HL-60/S4 (cell line): ENCODE results near the gene AAGAB.
"Not testable (repeated sequence)": the region's sequence is repeated elsewhere in the genome, so short reads cannot be mapped to it uniquely, and the experiment has no call there.

ENCODE experiments used
- in situ Hi-C: fragments of 300-500 bp; cut with MboI; formaldehyde crosslinking; loops from 2 replicates; pipeline ENCODE4 v1.14.3; 2022; ENCODE audit warnings: low sequenced_read_pairs

The AAGAB gene

GRCh38 chr15:67254238-67255175 is at the start of gene AAGAB, which contains the start of gene IQCH:
Gene AAGAB (minus strand): TSS chr15:67254661. CDS start chr15:67254631, 30 bp downstream.
Gene IQCH (plus strand): TSS chr15:67254786. CDS start chr15:67254897, 111 bp downstream.
- in situ Hi-C loops, result no loop called here

GRCh38 chr15:67303490-67304363 is 49.3 kb upstream of the AAGAB start:
- in situ Hi-C loops, result loop anchor here (5.0 kb wide), 1 partner anchor 356 kb away; no protein-coding TSS in a partner anchor

- in situ Hi-C loops, result loop anchor here (5.0 kb wide), 1 partner anchor 353 kb away; no protein-coding TSS in a partner anchor
Observed at GRCh38 chr15:67300266-67301025, 46.0 kb upstream of the AAGAB start.

- in situ Hi-C loops, result no loop called here
Observed at GRCh38 chr15:67296684-67297083, 42.2 kb upstream of the AAGAB start.

GRCh38 chr15:67296188-67296587 is 41.7 kb upstream of the AAGAB start:
- in situ Hi-C loops, result no loop called here

GRCh38 chr15:67290319-67290718 is 35.9 kb upstream of the AAGAB start:
- in situ Hi-C loops, result no loop called here

- in situ Hi-C loops, result not testable (repeated sequence)
Observed at GRCh38 chr15:67286400-67286799, 31.9 kb upstream of the AAGAB start.

- in situ Hi-C loops, result not testable (repeated sequence)
Observed at GRCh38 chr15:67285625-67286024, 31.2 kb upstream of the AAGAB start.

- in situ Hi-C loops, result no loop called here
Observed at GRCh38 chr15:67281714-67282113, 27.3 kb upstream of the AAGAB start.

GRCh38 chr15:67280217-67280616 is 25.8 kb upstream of the AAGAB start:
- in situ Hi-C loops, result no loop called here

GRCh38 chr15:67276666-67277065 is 22.2 kb upstream of the AAGAB start:
- in situ Hi-C loops, result no loop called here

- in situ Hi-C loops, result no loop called here
Observed at GRCh38 chr15:67274236-67274635, 19.8 kb upstream of the AAGAB start.

- in situ Hi-C loops, result no loop called here
Observed at GRCh38 chr15:67267951-67268941, 13.8 kb upstream of the AAGAB start.

GRCh38 chr15:67267440-67267839 is 13.0 kb upstream of the AAGAB start:
- in situ Hi-C loops, result no loop called here

- in situ Hi-C loops, result no loop called here
Observed at GRCh38 chr15:67266870-67267269, 12.4 kb upstream of the AAGAB start.

- in situ Hi-C loops, result no loop called here
Observed at GRCh38 chr15:67259806-67260205, 5.3 kb upstream of the AAGAB start.

GRCh38 chr15:67259379-67259778 is 4.9 kb upstream of the AAGAB start:
- in situ Hi-C loops, result no loop called here

GRCh38 chr15:67258412-67258811 is 4.0 kb upstream of the AAGAB start:
- in situ Hi-C loops, result not testable (repeated sequence)

GRCh38 chr15:67256051-67256450 is 1.6 kb upstream of the AAGAB start:
- in situ Hi-C loops, result no loop called here
